GM18867 (cell line): Measurements from ENCODE around the gene FARS2.

Experiments used
- ATAC-seq: cut with Tn5 transposase; IDR thresholded peaks from one replicate; pipeline ENCODE4 v1.9.1; 2021; ENCODE audit warnings: mild to moderate bottlenecking, moderate library complexity; ENCODE audit not compliant: unreplicated experiment

FARS2 gene

GRCh38 chr6:5497896-5498578 lies 236.7 kb downstream of the FARS2 start:
- no peak for ATAC-seq

- no peak for ATAC-seq
Observed at GRCh38 chr6:5498579-5498899, 237.2 kb downstream of the FARS2 start.

GRCh38 chr6:5499644-5500306 lies 238.5 kb downstream of the FARS2 start:
- no peak for ATAC-seq

- no peak for ATAC-seq
Observed at GRCh38 chr6:5501837-5502236, 240.5 kb downstream of the FARS2 start.

GRCh38 chr6:5504078-5504477 lies 242.8 kb downstream of the FARS2 start:
- no peak for ATAC-seq

GRCh38 chr6:5506149-5506548 lies 244.8 kb downstream of the FARS2 start:
- peak; percentile 40 for ATAC-seq

- peak; percentile 22 for ATAC-seq
Observed at GRCh38 chr6:5506597-5506996, 245.3 kb downstream of the FARS2 start.

- ATAC-seq: peak; percentile 89
Observed at GRCh38 chr6:5507131-5507681, 245.9 kb downstream of the FARS2 start.

- no peak for ATAC-seq
Observed at GRCh38 chr6:5509106-5509505, 247.8 kb downstream of the FARS2 start.

GRCh38 chr6:5510331-5511133 lies 249.2 kb downstream of the FARS2 start:
- ATAC-seq: no peak

- no peak for ATAC-seq
Observed at GRCh38 chr6:5511954-5512353, 250.6 kb downstream of the FARS2 start.

- no peak for ATAC-seq
Observed at GRCh38 chr6:5512422-5512821, 251.1 kb downstream of the FARS2 start.

- ATAC-seq: no peak
Observed at GRCh38 chr6:5513408-5513807, 252.1 kb downstream of the FARS2 start.

GRCh38 chr6:5514353-5514752 lies 253.0 kb downstream of the FARS2 start:
- ATAC-seq: no peak

GRCh38 chr6:5515200-5515599 lies 253.9 kb downstream of the FARS2 start:
- no peak for ATAC-seq

GRCh38 chr6:5516036-5516435 lies 254.7 kb downstream of the FARS2 start:
- ATAC-seq: peak; percentile 36

GRCh38 chr6:5517796-5518195 lies 256.5 kb downstream of the FARS2 start:
- no peak for ATAC-seq

- no peak for ATAC-seq
Observed at GRCh38 chr6:5518936-5519491, 257.7 kb downstream of the FARS2 start.

- ATAC-seq: no peak
Observed at GRCh38 chr6:5520796-5521195, 259.5 kb downstream of the FARS2 start.

- ATAC-seq: no peak
Observed at GRCh38 chr6:5521322-5521721, 260.0 kb downstream of the FARS2 start.

GRCh38 chr6:5522147-5522546 lies 260.8 kb downstream of the FARS2 start:
- ATAC-seq: no peak
